ENCODE data around the gene SDF2. TPM values are rescaled to one million over a fixed set of nuclear protein-coding genes. Genes with fewer than 3 reads are reported as not detected.

Gene SDF2
- total and polyA plus RNA-seq, 10 of the 15 experiments (the other 5 are each of a cell fraction or from before 2014, with no cell fraction given): 29.8 to 81.0 (median 41.5) TPM

DNA sequence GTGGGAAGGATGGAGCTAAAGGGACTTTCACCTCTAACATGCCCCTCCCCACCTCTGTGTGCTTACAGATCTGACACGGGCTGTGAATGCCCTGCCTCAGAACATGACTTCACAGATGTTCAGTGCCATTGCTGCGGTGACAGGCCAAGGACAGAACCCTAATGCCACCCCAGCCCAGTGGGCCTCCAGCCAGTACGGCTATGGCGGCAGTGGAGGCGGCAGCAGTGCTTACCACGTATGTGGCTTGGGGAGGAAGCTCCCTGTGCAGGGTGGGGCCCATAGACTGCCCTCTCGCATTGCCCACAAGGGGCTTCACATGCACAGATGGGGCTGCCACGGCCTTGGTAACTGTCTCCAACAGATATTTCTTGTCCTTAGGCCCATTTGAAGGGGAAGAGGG is 38.6 kb upstream of the SDF2 start:
- no peaks in the 10 kb centered on the region for H3K9me3 ChIP-seq (replicated peaks; ENCODE audit: control insufficient read depth, insufficient read depth, low read length)
- no peak for FAIRE-seq
- no peak for ATAC-seq

GRCh38 chr17:28698253-28698941 is 36.7 kb upstream of the SDF2 start:
- TF ChIP-seq BCL3 (IDR thresholded peaks at IDR 0.05; ENCODE audit: borderline replicate concordance, insufficient read depth, low read depth, low read length, poor library complexity, severe bottlenecking): peak; percentile 80
- no peak for TF ChIP-seq SREBF1 (IDR thresholded peaks at IDR 0.05; ENCODE audit: low read length)
- no peak overlapping the region for H3K27ac ChIP-seq (ENCODE audit: control insufficient read depth, insufficient read depth)
- no peak overlapping the region for H3K4me2 ChIP-seq (ENCODE audit: control insufficient read depth, insufficient read depth)
- in situ Hi-C loops (cut with MboI) (no loop called here), intact Hi-C loops (cut with micrococcal nuclease; ENCODE audit: unreplicated experiment) (no loop called here)
- no TSS peak for BruUV-seq (replicated peaks)
- H3K36me3 ChIP-seq (ENCODE audit: control insufficient read depth in 2 of 2, insufficient read depth in 2 of 2, low read length in 1 of 2): peaks cover 33 to 62% of the 10 kb centered on the region in 2 experiments; a peak in 3 of 4 replicates
- H2AFZ ChIP-seq (ENCODE audit: control insufficient read depth, low read depth, low read length): no peak overlapping the region
- ChIA-PET CTCF (interaction anchor here (0.5 kb wide), 1 partner anchor 10 kb away, joined by 4 read pairs; no protein-coding TSS in a partner anchor), RAD21 (ENCODE audit: unreplicated experiment) (no interaction called here), SMC1A (ENCODE audit: uncharacterized antibody, unreplicated experiment) (no interaction called here), POLR2A (no interaction called here)
- H3K79me2 ChIP-seq (ENCODE audit: control insufficient read depth, insufficient read depth, low read length): no peaks in the 10 kb centered on the region
- no peaks in the 10 kb centered on the region for H3K4me1 ChIP-seq (ENCODE audit: control insufficient read depth, insufficient read depth, low read length)
- no peaks in the 10 kb centered on the region for H4K20me1 ChIP-seq (ENCODE audit: control insufficient read depth, insufficient read depth)
- WGBS (ENCODE audit: insufficient coverage, insufficient replicate concordance, low lambda C conversion rate, missing lambda C conversion rate): 94% methylated on average over 6 of the region's 6 CpGs
- H3K4me3 ChIP-seq: no peak overlapping the region
- no peaks in the 10 kb centered on the region for H3K27me3 ChIP-seq (replicated peaks in 1 of 2; ENCODE audit: control insufficient read depth in 2 of 2, insufficient read depth in 2 of 2, low read length in 1 of 2)
- no peak for FAIRE-seq
- no peak overlapping the region for H3K9ac ChIP-seq (ENCODE audit: control insufficient read depth, insufficient read depth, low read length)
- no peak for DNase-seq (ENCODE audit: low read depth, low spot score)
- ATAC-seq: no peak
- no peaks in the 10 kb centered on the region for H3K9me3 ChIP-seq (replicated peaks; ENCODE audit: control insufficient read depth, insufficient read depth, low read length)

More for the DNA sequence above, 38.6 kb upstream of the SDF2 start:
- H3K79me2 ChIP-seq (ENCODE audit: control insufficient read depth, insufficient read depth, low read length): no peaks in the 10 kb centered on the region
- CTCF ChIA-PET: no interaction called here
- H3K4me3 ChIP-seq: no peak overlapping the region
- in situ Hi-C loops (cut with MboI): no loop called here
- TF ChIP-seq SMAD1 (IDR thresholded peaks at IDR 0.05; ENCODE audit: low read depth, partially characterized antibody) (no peak), TAF1 (IDR thresholded peaks at IDR 0.05; ENCODE audit: borderline replicate concordance, low read depth, low read length) (no peak), RBBP5 (conservative IDR thresholded peaks at IDR 0.05) (no peak), POLR2A (IDR thresholded peaks at IDR 0.05; ENCODE audit: low read depth, low read length) (peak; percentile 46; the same call in 1 of the 2 replicates), MXI1 (IDR thresholded peaks at IDR 0.05; ENCODE audit: low read depth, low read length) (no peak)
- H3K4me2 ChIP-seq (ENCODE audit: control insufficient read depth, insufficient read depth): no peak overlapping the region
- DNase-seq (ENCODE audit: low read depth, low spot score): no peak
- no peaks in the 10 kb centered on the region for H3K4me1 ChIP-seq (ENCODE audit: control insufficient read depth, insufficient read depth, low read length)
- RAD21 ChIA-PET (ENCODE audit: unreplicated experiment): no interaction called here
- peaks cover 26 to 53% of the 10 kb centered on the region in 2 experiments; a peak in 3 of 4 replicates for H3K36me3 ChIP-seq (ENCODE audit: control insufficient read depth in 2 of 2, insufficient read depth in 2 of 2, low read length in 1 of 2)
- H3K9ac ChIP-seq (ENCODE audit: control insufficient read depth, insufficient read depth, low read length): no peak overlapping the region
- no peak overlapping the region for H3K27ac ChIP-seq (ENCODE audit: control insufficient read depth, insufficient read depth)
- no TSS peak for BruUV-seq (replicated peaks)
- POLR2A ChIA-PET: no interaction called here
- intact Hi-C loops (cut with micrococcal nuclease; ENCODE audit: unreplicated experiment): no loop called here
- no peaks in the 10 kb centered on the region for H3K27me3 ChIP-seq (replicated peaks in 1 of 2; ENCODE audit: control insufficient read depth in 2 of 2, insufficient read depth in 2 of 2, low read length in 1 of 2)
- SMC1A ChIA-PET (ENCODE audit: uncharacterized antibody, unreplicated experiment): no interaction called here
- WGBS (ENCODE audit: insufficient coverage, insufficient replicate concordance, low lambda C conversion rate, missing lambda C conversion rate): 91% methylated on average over 8 of the region's 8 CpGs
- H2AFZ ChIP-seq (ENCODE audit: control insufficient read depth, low read depth, low read length): no peak overlapping the region
- no peaks in the 10 kb centered on the region for H4K20me1 ChIP-seq (ENCODE audit: control insufficient read depth, insufficient read depth)

All from GM12878 (cell line).